ENCODE data around the gene GSTM4. TPM values are rescaled to one million over a fixed set of nuclear protein-coding genes. Genes with fewer than 3 reads are reported as not detected.
"Not testable (repeated sequence)": the region's sequence is repeated elsewhere in the genome, so short reads cannot be mapped to it uniquely, and the experiment has no call there.

GSTM4 gene
- total RNA-seq, 1 donor = 13.8 TPM

- no peaks in the 10 kb centered on the region for H4K20me1 ChIP-seq (ENCODE audit: insufficient read depth, low read length)
- H3K27me3 ChIP-seq (ENCODE audit: insufficient read depth, low read length) = peaks cover 5% of the 10 kb centered on the region
- H3K4me1 ChIP-seq (ENCODE audit: insufficient read depth, low read length) = peaks cover 8% of the 10 kb centered on the region
- no peak for TF ChIP-seq CTCF (IDR thresholded peaks at IDR 0.05; ENCODE audit: extremely low read depth, low read depth, low read length)
- no peaks in the 10 kb centered on the region for H3K9me3 ChIP-seq (ENCODE audit: low read depth, low read length)
- no peak overlapping the region for H2AFZ ChIP-seq (ENCODE audit: low read length)
- no peak overlapping the region for H3K4me2 ChIP-seq (ENCODE audit: insufficient read depth, low read length)
- no peak overlapping the region for H3K4me3 ChIP-seq (ENCODE audit: insufficient read depth, low read length)
- H3K36me3 ChIP-seq (ENCODE audit: insufficient read depth, low read length) = no peaks in the 10 kb centered on the region
- H3K27ac ChIP-seq (ENCODE audit: low read depth, low read length) = no peak overlapping the region
- DNase-seq (ENCODE audit: insufficient read length, low spot score, missing footprints) = no peak
- H3K79me2 ChIP-seq (ENCODE audit: insufficient read depth, low read length) = no peaks in the 10 kb centered on the region
Measured at GRCh38 chr1:109658533-109659042, 2.7 kb downstream of the GSTM4 start.

- Histone ChIP-seq H3K79me2 (ENCODE audit: insufficient read depth, low read length) (no peaks in the 10 kb centered on the region), H3K9me3 (ENCODE audit: low read depth, low read length) (no peaks in the 10 kb centered on the region), H3K27ac (ENCODE audit: low read depth, low read length) (no peak overlapping the region), H3K4me1 (ENCODE audit: insufficient read depth, low read length) (peaks cover 12% of the 10 kb centered on the region), H3K4me2 (ENCODE audit: insufficient read depth, low read length) (no peak overlapping the region), H3K4me3 (ENCODE audit: insufficient read depth, low read length) (no peak overlapping the region), H3K27me3 (ENCODE audit: insufficient read depth, low read length) (peaks cover 4% of the 10 kb centered on the region), H4K20me1 (ENCODE audit: insufficient read depth, low read length) (no peaks in the 10 kb centered on the region), H3K36me3 (ENCODE audit: insufficient read depth, low read length) (no peaks in the 10 kb centered on the region), H2AFZ (ENCODE audit: low read length) (no peak overlapping the region)
- TF ChIP-seq CTCF (IDR thresholded peaks at IDR 0.05; ENCODE audit: extremely low read depth, low read depth, low read length) = no peak
- no peak for DNase-seq (ENCODE audit: insufficient read length, low spot score, missing footprints)
Measured at GRCh38 chr1:109659145-109659544, 3.2 kb downstream of the GSTM4 start.

- Histone ChIP-seq H3K27ac (ENCODE audit: low read depth, low read length) (no peak overlapping the region), H2AFZ (ENCODE audit: low read length) (no peak overlapping the region), H3K4me2 (ENCODE audit: insufficient read depth, low read length) (no peak overlapping the region), H3K9me3 (ENCODE audit: low read depth, low read length) (no peaks in the 10 kb centered on the region), H3K79me2 (ENCODE audit: insufficient read depth, low read length) (no peaks in the 10 kb centered on the region), H4K20me1 (ENCODE audit: insufficient read depth, low read length) (no peaks in the 10 kb centered on the region), H3K36me3 (ENCODE audit: insufficient read depth, low read length) (no peaks in the 10 kb centered on the region), H3K4me3 (ENCODE audit: insufficient read depth, low read length) (no peak overlapping the region), H3K27me3 (ENCODE audit: insufficient read depth, low read length) (no peaks in the 10 kb centered on the region), H3K4me1 (ENCODE audit: insufficient read depth, low read length) (peaks cover 11% of the 10 kb centered on the region)
- no peak for DNase-seq (ENCODE audit: insufficient read length, low spot score, missing footprints)
- no peak for TF ChIP-seq CTCF (IDR thresholded peaks at IDR 0.05; ENCODE audit: extremely low read depth, low read depth, low read length)
Measured at GRCh38 chr1:109659997-109660690, 4.2 kb downstream of the GSTM4 start.

- not testable (repeated sequence) for H3K4me2 ChIP-seq (ENCODE audit: insufficient read depth, low read length)
Measured at GRCh38 chr1:109660691-109661026, 4.8 kb downstream of the GSTM4 start.

More at GRCh38 chr1:109660691-109661026, 4.8 kb downstream of the GSTM4 start:
- not testable (repeated sequence) for H3K79me2 ChIP-seq (ENCODE audit: insufficient read depth, low read length); H3K27ac ChIP-seq (ENCODE audit: low read depth, low read length); H3K9me3 ChIP-seq (ENCODE audit: low read depth, low read length); H3K27me3 ChIP-seq (ENCODE audit: insufficient read depth, low read length); H4K20me1 ChIP-seq (ENCODE audit: insufficient read depth, low read length); DNase-seq (ENCODE audit: insufficient read length, low spot score, missing footprints); H3K36me3 ChIP-seq (ENCODE audit: insufficient read depth, low read length); H3K4me1 ChIP-seq (ENCODE audit: insufficient read depth, low read length); H3K4me3 ChIP-seq (ENCODE audit: insufficient read depth, low read length); H2AFZ ChIP-seq (ENCODE audit: low read length)
